ENCODE results near the gene PKNOX2.

DNA sequence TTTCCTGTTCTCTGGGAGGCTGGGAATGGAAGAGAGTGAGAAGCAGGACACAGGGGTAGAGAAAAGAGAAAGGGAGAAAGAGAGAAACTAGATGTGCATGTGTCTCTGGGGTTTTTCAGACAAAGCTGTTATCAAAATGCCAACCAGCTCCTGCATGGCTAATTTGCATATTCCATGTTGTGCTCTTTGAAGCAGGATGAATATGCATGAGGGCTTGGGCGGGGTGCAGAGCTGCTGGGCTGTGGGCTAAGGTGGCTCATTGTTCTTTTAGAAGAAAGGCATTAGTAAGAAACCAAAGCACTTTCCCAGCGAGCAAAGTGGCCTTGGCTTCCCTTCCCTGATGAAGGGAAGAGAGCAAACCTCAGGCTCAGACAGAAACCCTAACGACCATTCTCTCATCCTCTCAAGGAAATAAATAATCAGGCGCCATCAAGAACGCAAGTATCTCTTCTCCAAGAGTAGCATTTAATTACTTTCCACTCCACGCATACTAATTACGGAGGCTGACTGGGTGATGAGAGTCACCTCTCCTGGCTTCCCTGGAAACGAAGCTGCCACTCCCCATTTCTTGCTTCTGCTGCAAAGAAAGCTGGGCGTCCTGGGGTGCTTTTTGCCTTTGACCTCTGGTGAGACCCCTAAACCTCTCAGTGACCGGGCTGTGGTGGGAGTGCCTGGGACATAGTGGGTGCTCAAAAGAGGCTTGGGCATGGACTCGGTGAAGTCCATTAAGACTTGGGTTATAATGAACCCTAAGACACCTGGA lies 277.3 kb downstream of the PKNOX2 start:
- TF ChIP-seq, protein P1, sequence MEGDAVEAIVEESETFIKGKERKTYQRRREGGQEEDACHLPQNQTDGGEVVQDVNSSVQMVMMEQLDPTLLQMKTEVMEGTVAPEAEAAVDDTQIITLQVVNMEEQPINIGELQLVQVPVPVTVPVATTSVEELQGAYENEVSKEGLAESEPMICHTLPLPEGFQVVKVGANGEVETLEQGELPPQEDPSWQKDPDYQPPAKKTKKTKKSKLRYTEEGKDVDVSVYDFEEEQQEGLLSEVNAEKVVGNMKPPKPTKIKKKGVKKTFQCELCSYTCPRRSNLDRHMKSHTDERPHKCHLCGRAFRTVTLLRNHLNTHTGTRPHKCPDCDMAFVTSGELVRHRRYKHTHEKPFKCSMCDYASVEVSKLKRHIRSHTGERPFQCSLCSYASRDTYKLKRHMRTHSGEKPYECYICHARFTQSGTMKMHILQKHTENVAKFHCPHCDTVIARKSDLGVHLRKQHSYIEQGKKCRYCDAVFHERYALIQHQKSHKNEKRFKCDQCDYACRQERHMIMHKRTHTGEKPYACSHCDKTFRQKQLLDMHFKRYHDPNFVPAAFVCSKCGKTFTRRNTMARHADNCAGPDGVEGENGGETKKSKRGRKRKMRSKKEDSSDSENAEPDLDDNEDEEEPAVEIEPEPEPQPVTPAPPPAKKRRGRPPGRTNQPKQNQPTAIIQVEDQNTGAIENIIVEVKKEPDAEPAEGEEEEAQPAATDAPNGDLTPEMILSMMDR (conservative IDR thresholded peaks at IDR 0.05; ENCODE audit: low read depth, low read length) = no peak
- no peak for TF ChIP-seq SMC3 (IDR thresholded peaks at IDR 0.05; ENCODE audit: low read depth, low read length)
- no peak for TF ChIP-seq POLR2A (IDR thresholded peaks at IDR 0.05; ENCODE audit: low read depth, low read length)
- no peak for TF ChIP-seq NFE2L2 (IDR thresholded peaks at IDR 0.05; ENCODE audit: low read depth, low read length)
- TF ChIP-seq RFX5 (IDR thresholded peaks at IDR 0.05; ENCODE audit: low read depth, low read length) = no peak
- TF ChIP-seq FOS (IDR thresholded peaks at IDR 0.05; ENCODE audit: low read depth, low read length) = no peak
- TF ChIP-seq RAD21 (IDR thresholded peaks at IDR 0.05; ENCODE audit: low read length) = no peak
- TF ChIP-seq USF2 (IDR thresholded peaks at IDR 0.05; ENCODE audit: low read depth, low read length) = no peak
- no peak for TF ChIP-seq MXI1 (IDR thresholded peaks at IDR 0.05; ENCODE audit: borderline replicate concordance, low read depth, low read length)
- TF ChIP-seq CEBPB (IDR thresholded peaks at IDR 0.05; ENCODE audit: low read depth, low read length) = no peak

Measured in IMR-90 (cell line).